KOPT-K1 (cell line): ENCODE measurements around the gene PRSS1.

Experiments used
- H3K27ac ChIP-seq: fragments of 200-600 bp; sonication (generic); 2 replicates; pipeline ENCODE4 v1.5.1; 2016; ENCODE audit warnings: antibody characterized with exemption, mild to moderate bottlenecking, low read depth, low read length; ENCODE audit not compliant: poor library complexity, severe bottlenecking
- H3K36me3 ChIP-seq: fragments of 200-600 bp; sonication (generic); 2 replicates; pipeline ENCODE4 v1.5.1; 2017; ENCODE audit warnings: antibody characterized with exemption, mild to moderate bottlenecking, low read length, moderate library complexity; ENCODE audit not compliant: insufficient read depth
- H3K9me3 ChIP-seq: fragments of 200-600 bp; sonication (generic); 2 replicates; pipeline ENCODE4 v1.5.1; 2017; ENCODE audit warnings: antibody characterized with exemption, low read length, mild to moderate bottlenecking; ENCODE audit not compliant: insufficient read depth, poor library complexity, severe bottlenecking

PRSS1 gene

GRCh38 chr7:142790555-142790954 is 41.3 kb downstream of the PRSS1 start:
- peaks cover 73% of the 10 kb centered on the region for H3K36me3 ChIP-seq

DNA sequence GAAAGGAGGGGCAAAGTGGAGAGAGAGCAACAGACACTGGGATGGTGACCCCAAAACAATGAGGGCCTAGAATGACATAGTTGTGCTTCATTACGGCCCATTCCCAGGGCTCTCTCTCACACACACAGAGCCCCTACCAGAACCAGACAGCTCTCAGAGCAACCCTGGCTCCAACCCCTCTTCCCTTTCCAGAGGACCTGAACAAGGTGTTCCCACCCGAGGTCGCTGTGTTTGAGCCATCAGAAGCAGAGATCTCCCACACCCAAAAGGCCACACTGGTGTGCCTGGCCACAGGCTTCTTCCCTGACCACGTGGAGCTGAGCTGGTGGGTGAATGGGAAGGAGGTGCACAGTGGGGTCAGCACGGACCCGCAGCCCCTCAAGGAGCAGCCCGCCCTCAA is 42.2 kb downstream of the PRSS1 start:
- Histone ChIP-seq H3K36me3 (peaks cover 76% of the 10 kb centered on the region), H3K27ac (peak overlapping the region; percentile 100), H3K9me3 (peaks cover 12% of the 10 kb centered on the region)

More at GRCh38 chr7:142790555-142790954, 41.3 kb downstream of the PRSS1 start:
- Histone ChIP-seq H3K9me3 (peaks cover 12% of the 10 kb centered on the region), H3K27ac (peak overlapping the region; percentile 100)

DNA sequence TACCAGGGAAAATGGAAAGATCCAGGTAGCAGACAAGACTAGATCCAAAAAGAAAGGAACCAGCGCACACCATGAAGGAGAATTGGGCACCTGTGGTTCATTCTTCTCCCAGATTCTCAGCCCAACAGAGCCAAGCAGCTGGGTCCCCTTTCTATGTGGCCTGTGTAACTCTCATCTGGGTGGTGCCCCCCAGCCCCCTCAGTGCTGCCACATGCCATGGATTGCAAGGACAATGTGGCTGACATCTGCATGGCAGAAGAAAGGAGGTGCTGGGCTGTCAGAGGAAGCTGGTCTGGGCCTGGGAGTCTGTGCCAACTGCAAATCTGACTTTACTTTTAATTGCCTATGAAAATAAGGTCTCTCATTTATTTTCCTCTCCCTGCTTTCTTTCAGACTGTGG is 42.9 kb downstream of the PRSS1 start:
- Histone ChIP-seq H3K27ac (peak overlapping the region; percentile 100), H3K9me3 (peaks cover 12% of the 10 kb centered on the region), H3K36me3 (peaks cover 79% of the 10 kb centered on the region)

GRCh38 chr7:142792593-142792992 is 43.3 kb downstream of the PRSS1 start:
- H3K36me3 ChIP-seq, result peaks cover 79% of the 10 kb centered on the region
- H3K9me3 ChIP-seq, result peaks cover 9% of the 10 kb centered on the region
- H3K27ac ChIP-seq, result peak overlapping the region; percentile 100

DNA sequence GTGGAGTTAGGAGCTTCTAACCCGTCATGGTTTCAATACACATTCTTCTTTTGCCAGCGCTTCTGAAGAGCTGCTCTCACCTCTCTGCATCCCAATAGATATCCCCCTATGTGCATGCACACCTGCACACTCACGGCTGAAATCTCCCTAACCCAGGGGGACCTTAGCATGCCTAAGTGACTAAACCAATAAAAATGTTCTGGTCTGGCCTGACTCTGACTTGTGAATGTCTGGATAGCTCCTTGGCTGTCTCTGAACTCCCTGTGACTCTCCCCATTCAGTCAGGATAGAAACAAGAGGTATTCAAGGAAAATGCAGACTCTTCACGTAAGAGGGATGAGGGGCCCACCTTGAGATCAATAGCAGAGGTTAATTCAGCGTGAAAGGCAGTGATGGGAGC is 43.9 kb downstream of the PRSS1 start:
- Histone ChIP-seq H3K27ac (peak overlapping the region; percentile 100), H3K9me3 (peaks cover 4% of the 10 kb centered on the region), H3K36me3 (peaks cover 79% of the 10 kb centered on the region)

DNA sequence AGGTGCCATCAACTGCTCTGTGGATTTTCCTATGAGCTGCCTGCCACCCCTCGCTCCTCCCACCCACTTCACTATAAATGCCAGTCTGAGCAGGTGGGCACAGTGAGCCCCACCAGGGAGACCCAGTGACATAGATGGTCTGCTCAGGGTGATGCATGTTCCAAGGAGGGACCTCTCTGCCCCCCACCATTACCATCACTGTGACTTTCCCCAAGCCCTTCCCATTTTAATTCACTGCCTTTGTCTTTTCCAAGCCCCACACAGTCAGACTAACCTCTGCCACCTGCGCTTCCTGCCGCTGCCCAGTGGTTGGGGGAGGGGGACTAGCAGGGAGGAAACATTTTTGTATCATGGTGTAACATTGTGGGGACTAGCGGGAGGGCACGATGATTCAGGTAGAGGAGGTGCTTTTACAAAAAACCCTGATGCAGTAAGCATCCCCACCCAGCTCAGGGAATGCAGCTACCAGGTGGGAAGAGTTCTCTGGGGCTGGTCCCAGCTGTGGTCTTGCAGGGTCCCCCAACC is 46.1 kb downstream of the PRSS1 start:
- H3K36me3 ChIP-seq, result peaks cover 79% of the 10 kb centered on the region
- H3K9me3 ChIP-seq, result no peaks in the 10 kb centered on the region
- H3K27ac ChIP-seq, result peak overlapping the region; percentile 100

DNA sequence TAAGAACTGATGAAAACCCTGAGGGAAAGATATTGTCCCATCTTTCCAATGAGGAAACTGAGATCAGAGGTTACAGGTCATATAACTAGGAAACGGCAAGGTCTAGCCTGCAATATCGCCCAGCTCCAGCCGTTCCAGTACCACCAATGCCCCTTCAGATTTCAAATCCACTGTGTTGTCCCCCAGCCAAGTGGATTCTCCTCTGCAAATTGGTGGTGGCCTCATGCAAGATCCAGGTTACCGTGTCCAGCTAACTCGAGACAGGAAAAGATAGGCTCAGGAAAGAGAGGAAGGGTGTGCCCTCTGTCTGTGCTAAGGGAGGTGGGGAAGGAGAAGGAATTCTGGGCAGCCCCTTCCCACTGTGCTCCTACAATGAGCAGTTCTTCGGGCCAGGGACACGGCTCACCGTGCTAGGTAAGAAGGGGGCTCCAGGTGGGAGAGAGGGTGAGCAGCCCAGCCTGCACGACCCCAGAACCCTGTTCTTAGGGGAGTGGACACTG is 46.8 kb downstream of the PRSS1 start:
- Histone ChIP-seq H3K27ac (peak overlapping the region; percentile 100), H3K36me3 (peaks cover 78% of the 10 kb centered on the region), H3K9me3 (no peaks in the 10 kb centered on the region)

GRCh38 chr7:142796501-142797390 is 47.5 kb downstream of the PRSS1 start:
- H3K9me3 ChIP-seq, result no peaks in the 10 kb centered on the region
- H3K27ac ChIP-seq, result peak overlapping the region; percentile 100
- peaks cover 78% of the 10 kb centered on the region for H3K36me3 ChIP-seq

DNA sequence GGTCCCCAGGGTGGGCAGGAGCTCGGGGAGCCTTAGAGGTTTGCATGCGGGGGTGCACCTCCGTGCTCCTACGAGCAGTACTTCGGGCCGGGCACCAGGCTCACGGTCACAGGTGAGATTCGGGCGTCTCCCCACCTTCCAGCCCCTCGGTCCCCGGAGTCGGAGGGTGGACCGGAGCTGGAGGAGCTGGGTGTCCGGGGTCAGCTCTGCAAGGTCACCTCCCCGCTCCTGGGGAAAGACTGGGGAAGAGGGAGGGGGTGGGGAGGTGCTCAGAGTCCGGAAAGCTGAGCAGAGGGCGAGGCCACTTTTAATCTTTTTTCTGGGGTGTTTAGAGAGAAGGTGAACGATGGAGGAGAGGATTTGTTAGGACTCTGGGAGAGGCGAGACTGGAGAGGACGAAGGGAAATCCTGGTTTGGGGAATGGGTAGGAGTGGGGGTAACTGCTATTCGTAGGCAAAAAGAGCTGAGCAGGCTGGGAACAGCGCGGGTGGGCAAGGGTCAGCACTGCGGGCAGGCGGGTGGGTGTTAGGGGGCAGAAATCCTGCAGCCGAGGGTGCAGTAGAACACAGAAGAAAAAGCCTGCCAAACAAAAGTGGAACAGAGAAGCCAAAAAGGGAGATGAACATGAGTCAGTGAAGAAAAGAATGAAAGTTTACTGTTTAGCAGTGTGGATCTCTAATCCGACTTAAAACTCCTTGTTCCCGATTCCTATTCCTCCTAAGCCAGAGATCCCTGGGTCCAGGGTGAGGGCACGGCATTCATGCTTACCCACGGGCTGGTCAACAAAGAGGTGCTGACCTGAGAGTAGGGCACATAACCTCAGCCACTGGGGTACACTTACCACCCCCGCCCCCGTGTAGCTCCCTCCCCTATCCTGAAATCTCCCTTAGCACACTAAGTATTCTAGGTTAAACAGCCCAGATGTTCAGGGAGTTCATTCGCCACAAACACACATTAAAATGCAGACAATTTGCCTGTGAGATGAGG is 48.4 kb downstream of the PRSS1 start:
- H3K36me3 ChIP-seq, result peaks cover 78% of the 10 kb centered on the region
- peak overlapping the region; percentile 100 for H3K27ac ChIP-seq
- no peaks in the 10 kb centered on the region for H3K9me3 ChIP-seq

DNA sequence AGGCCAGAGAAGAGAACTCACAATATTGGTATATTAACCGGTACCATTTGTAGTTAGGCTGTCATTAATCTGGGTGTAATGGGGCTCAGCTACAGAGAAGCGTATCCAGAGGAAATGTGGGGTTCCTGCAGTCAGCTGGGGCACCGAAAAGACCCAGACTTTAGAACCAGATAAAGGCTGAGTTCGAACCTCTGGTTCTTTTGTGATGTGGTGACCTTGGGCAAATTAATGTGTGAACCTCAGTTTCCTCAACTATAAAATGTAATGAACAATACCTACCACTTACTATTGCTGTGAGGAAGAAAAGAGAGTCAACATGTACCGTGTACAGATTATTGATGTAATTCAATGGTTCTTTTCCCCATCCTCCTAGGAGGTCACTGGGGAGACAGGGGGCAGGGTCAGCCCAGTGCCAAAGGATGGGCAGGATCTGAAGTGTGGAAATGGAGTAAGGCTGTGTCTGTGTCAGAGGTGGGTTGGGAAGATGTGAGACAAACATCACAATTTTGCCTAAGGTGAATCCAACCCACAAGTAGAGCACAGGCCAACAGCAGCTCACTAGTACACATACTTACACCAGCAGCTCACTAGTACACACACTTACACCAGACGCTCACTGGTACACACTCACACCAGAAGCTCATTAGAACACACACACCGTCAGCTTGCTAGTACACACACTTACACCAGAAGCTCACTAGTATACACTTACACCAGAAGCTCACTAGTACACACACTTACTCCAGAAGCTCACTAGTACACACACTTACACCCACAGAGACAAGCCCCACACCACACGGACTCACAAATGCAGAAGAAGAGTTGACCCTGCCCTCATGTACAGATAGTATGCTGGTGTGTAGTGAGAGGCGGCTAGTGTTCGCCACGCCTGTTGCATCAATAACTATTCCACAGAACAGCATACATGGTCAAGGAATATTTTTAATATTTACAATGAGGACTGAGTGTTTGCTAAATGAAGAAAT is 49.5 kb downstream of the PRSS1 start:
- peaks cover 78% of the 10 kb centered on the region for H3K36me3 ChIP-seq
- no peaks in the 10 kb centered on the region for H3K9me3 ChIP-seq
- peak overlapping the region; percentile 100 for H3K27ac ChIP-seq

DNA sequence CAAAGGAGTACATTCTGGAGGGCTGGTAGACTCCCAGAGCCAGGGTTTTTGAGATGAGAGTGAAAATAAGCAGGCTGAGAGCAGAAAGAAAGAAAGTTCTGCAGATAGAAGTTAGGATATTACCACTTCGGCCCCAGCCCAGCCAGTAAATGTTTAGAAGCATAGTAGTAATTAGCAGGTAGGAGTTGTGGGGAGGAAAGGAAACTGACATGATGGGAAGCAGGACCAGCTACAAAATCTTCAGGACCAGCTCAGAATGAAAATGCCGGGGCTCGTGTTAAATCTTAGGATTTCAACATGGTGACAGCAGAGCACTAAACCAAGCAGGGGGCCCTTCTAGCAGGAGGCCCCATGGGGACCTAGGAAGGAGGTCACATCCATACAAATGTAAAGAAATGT is 50.2 kb downstream of the PRSS1 start:
- H3K27ac ChIP-seq, result peak overlapping the region; percentile 100
- no peaks in the 10 kb centered on the region for H3K9me3 ChIP-seq

DNA sequence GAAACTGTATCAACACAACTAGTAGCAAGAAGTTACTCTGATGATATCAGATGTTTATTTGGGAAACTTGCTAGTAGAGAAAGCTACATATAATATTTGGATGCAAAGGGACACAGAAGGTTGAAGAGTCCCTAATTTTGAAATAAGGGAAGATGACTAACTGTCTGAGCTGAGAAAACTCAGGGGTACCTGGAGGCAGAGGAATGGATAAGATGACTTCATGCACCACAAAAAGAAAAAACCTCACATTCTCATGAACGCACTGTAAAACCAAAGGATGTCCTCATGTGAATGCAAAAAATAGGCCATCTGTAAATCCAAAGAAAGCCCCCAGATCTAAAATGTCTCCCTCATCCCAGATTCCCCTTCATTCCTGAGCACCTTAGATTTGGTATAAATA is 50.8 kb downstream of the PRSS1 start:
- Histone ChIP-seq H3K9me3 (no peaks in the 10 kb centered on the region), H3K36me3 (peaks cover 82% of the 10 kb centered on the region), H3K27ac (peak overlapping the region; percentile 100)

More for the DNA sequence above, 50.2 kb downstream of the PRSS1 start:
- H3K36me3 ChIP-seq, result peaks cover 82% of the 10 kb centered on the region

DNA sequence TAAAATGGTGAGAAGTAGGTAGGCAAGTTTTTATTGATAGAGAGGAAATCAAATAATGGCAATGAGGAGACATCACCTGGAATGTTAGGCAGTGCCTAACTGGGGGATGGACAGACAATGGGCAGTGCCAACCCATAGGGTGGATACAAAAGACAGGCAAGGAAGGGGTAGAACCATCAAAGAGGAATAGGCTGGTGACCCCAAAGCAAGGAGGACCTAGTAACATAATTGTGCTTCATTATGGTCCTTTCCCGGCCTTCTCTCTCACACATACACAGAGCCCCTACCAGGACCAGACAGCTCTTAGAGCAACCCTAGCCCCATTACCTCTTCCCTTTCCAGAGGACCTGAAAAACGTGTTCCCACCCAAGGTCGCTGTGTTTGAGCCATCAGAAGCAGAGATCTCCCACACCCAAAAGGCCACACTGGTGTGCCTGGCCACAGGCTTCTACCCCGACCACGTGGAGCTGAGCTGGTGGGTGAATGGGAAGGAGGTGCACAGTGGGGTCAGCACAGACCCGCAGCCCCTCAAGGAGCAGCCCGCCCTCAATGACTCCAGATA is 51.5 kb downstream of the PRSS1 start:
- peak overlapping the region; percentile 100 for H3K27ac ChIP-seq
- H3K36me3 ChIP-seq, result peaks cover 82% of the 10 kb centered on the region
- no peaks in the 10 kb centered on the region for H3K9me3 ChIP-seq
